Caco-2 (cell line): ENCODE measurements around the gene POLR3H. TPM values are rescaled to one million over a fixed set of nuclear protein-coding genes. Genes with fewer than 3 reads are reported as not detected.

Experiments used
- BruUV-seq: library from RNA; stranded (reverse); fragments of 400-500 nt; replicated peaks from 2 replicates; lab custom pipeline; 2021; lab: Mats Ljungman, UMichigan
- CTCF ChIA-PET: fragments of 300-600 bp; sonication (Branson Sonifier 250); formaldehyde crosslinking; loops from one replicate; lab custom pipeline; 2022; ENCODE audit warnings: antibody characterized with exemption; lab: Charles Lee
- POLR2A ChIA-PET: fragments of 300-600 bp; sonication (Branson Sonifier 250); formaldehyde crosslinking; loops from one replicate; lab custom pipeline; 2022; ENCODE audit warnings: antibody characterized with exemption; lab: Charles Lee
- DNase-seq, 2 experiments: peaks; one replicate each; pipeline versions ENCODE4 v3.0.0 to v3.0.0-alpha.2; 2020 to 2022
- H3K27me3 ChIP-seq: replicated peaks from 2 replicates; pipeline ENCODE4 v1.6.0; 2011; ENCODE audit warnings: low read length; ENCODE audit not compliant: control insufficient read depth, insufficient read depth
- H3K36me3 ChIP-seq: 2 replicates; pipeline ENCODE4 v1.5.1; 2011; ENCODE audit warnings: low read length; ENCODE audit not compliant: control insufficient read depth, insufficient read depth
- H3K4me1 ChIP-seq: fragments of 250-450 bp; sonication (Bioruptor Pico); 2 replicates; pipeline ENCODE4 v1.5.1; 2020; ENCODE audit warnings: mild to moderate bottlenecking
- H3K4me3 ChIP-seq: 2 replicates; pipeline ENCODE4 v1.5.1; 2011; ENCODE audit warnings: low read depth, mild to moderate bottlenecking, control low read depth, low read length
- H3K9me3 ChIP-seq: fragments of 250-450 bp; sonication (Bioruptor Pico); 2 replicates; pipeline ENCODE4 v1.5.1; 2020; ENCODE audit warnings: mild to moderate bottlenecking, moderate library complexity
- H3K27ac Mint-ChIP-seq: one replicate; pipeline ENCODE4 v1.8.0; 2022; ENCODE audit warnings: mixed read lengths; ENCODE audit not compliant: unreplicated experiment
- H3K27me3 Mint-ChIP-seq: one replicate; pipeline ENCODE4 v1.8.0; 2022; ENCODE audit warnings: mixed read lengths; ENCODE audit not compliant: insufficient read depth, unreplicated experiment
- H3K36me3 Mint-ChIP-seq: one replicate; pipeline ENCODE4 v1.8.0; 2022; ENCODE audit warnings: mild to moderate bottlenecking, mixed read lengths; ENCODE audit not compliant: insufficient read depth, unreplicated experiment
- H3K4me1 Mint-ChIP-seq: one replicate; pipeline ENCODE4 v1.8.0; 2022; ENCODE audit warnings: low read depth, mixed read lengths; ENCODE audit not compliant: unreplicated experiment
- H3K4me3 Mint-ChIP-seq: one replicate; pipeline ENCODE4 v1.8.0; 2022; ENCODE audit warnings: mild to moderate bottlenecking, moderate library complexity, mixed read lengths; ENCODE audit not compliant: unreplicated experiment
- H3K9me3 Mint-ChIP-seq: one replicate; pipeline ENCODE4 v1.8.0; 2022; ENCODE audit warnings: mixed read lengths; ENCODE audit not compliant: unreplicated experiment
- CTCF ChIP-seq, 2 experiments: fragments of 200-600 bp in 1 of 2; IDR thresholded peaks; 1 replicate in 1 of 2; 2 replicates in 1 of 2; pipeline versions ENCODE4 v1.5.1 to v1.8.0; 2011 to 2022; ENCODE audit warnings: antibody characterized with exemption in 1 of 2, control low read depth in 1 of 2, inconsistent platforms in 1 of 2, low read depth in 1 of 2, low read length in 1 of 2, mild to moderate bottlenecking in 1 of 2, moderate library complexity in 1 of 2; ENCODE audit not compliant: insufficient read depth in 1 of 2, severe bottlenecking in 1 of 2, unreplicated experiment in 1 of 2
- intact Hi-C: fragments of 100-400 bp; cut with micrococcal nuclease; formaldehyde crosslinking; loops from one replicate; pipeline ENCODE4 v1.10.0; 2022; ENCODE audit not compliant: unreplicated experiment
- total RNA-seq: library from RNA; stranded (reverse); gene quantifications from 2 replicates; pipeline ENCODE4 v1.2.3, GENCODE V29; 2022

The POLR3H gene
- total RNA-seq, 1 experiment from 2014 or later, result 42.2 TPM

GRCh38 chr22:41534219-41534618 is 10.1 kb downstream of the POLR3H start:
- Mint-ChIP-seq H3K9me3 (no peaks in the 10 kb centered on the region), H3K4me3 (no peak overlapping the region), H3K27me3 (no peaks in the 10 kb centered on the region), H3K4me1 (no peaks in the 10 kb centered on the region), H3K27ac (no peak overlapping the region), H3K36me3 (peaks cover 69% of the 10 kb centered on the region)
- no peaks in the 10 kb centered on the region for H3K4me1 ChIP-seq
- no peak overlapping the region for H3K4me3 ChIP-seq
- TF ChIP-seq CTCF (IDR thresholded peaks at IDR 0.05; ENCODE audit: insufficient read depth in 1 of 2, low read depth in 1 of 2, low read length in 1 of 2, severe bottlenecking in 1 of 2, unreplicated experiment in 1 of 2), result no peak
- H3K36me3 ChIP-seq, result no peaks in the 10 kb centered on the region
- POLR2A ChIA-PET, result no interaction called here
- no peaks in the 10 kb centered on the region for H3K27me3 ChIP-seq
- no TSS peak for BruUV-seq
- H3K9me3 ChIP-seq, result no peaks in the 10 kb centered on the region
- CTCF ChIA-PET, result no interaction called here
- intact Hi-C loops, result no loop called here
- no peak for DNase-seq

- intact Hi-C loops, result no loop called here
- no peak overlapping the region for H3K4me3 ChIP-seq
- ChIA-PET CTCF (interaction anchor here (0.5 to 1.1 kb wide), 4 partner anchors 27 to 130 kb away, joined by 3 to 8 read pairs (median 4); no protein-coding TSS in a partner anchor), POLR2A (interaction anchor here (0.6 kb wide), 1 partner anchor 54 kb away, joined by 3 read pairs; no protein-coding TSS in a partner anchor)
- H3K9me3 ChIP-seq, result no peaks in the 10 kb centered on the region
- peak; percentile 65 to 75 for TF ChIP-seq CTCF (IDR thresholded peaks at IDR 0.05; ENCODE audit: insufficient read depth in 1 of 2, low read depth in 1 of 2, low read length in 1 of 2, severe bottlenecking in 1 of 2, unreplicated experiment in 1 of 2)
- Mint-ChIP-seq H3K4me3 (no peak overlapping the region), H3K27me3 (no peaks in the 10 kb centered on the region), H3K9me3 (no peaks in the 10 kb centered on the region), H3K36me3 (peaks cover 78% of the 10 kb centered on the region), H3K4me1 (no peaks in the 10 kb centered on the region), H3K27ac (no peak overlapping the region)
- BruUV-seq, result no TSS peak
- DNase-seq, result peak; percentile 68 to 78
- peaks cover under 1% of the 10 kb centered on the region; the same call in 1 of the 2 replicates for H3K36me3 ChIP-seq
- H3K4me1 ChIP-seq, result no peaks in the 10 kb centered on the region
- no peaks in the 10 kb centered on the region for H3K27me3 ChIP-seq
Observed at GRCh38 chr22:41532908-41533825, 11.1 kb downstream of the POLR3H start.

- Mint-ChIP-seq H3K4me1 (no peaks in the 10 kb centered on the region), H3K9me3 (no peaks in the 10 kb centered on the region), H3K27ac (peak overlapping the region; percentile 48), H3K36me3 (peaks cover 82% of the 10 kb centered on the region), H3K4me3 (no peak overlapping the region), H3K27me3 (no peaks in the 10 kb centered on the region)
- Histone ChIP-seq H3K27me3 (no peaks in the 10 kb centered on the region), H3K36me3 (peaks cover 5% of the 10 kb centered on the region), H3K9me3 (no peaks in the 10 kb centered on the region), H3K4me3 (no peak overlapping the region), H3K4me1 (no peaks in the 10 kb centered on the region)
- ChIA-PET CTCF (no interaction called here), POLR2A (no interaction called here)
- no peak for TF ChIP-seq CTCF (IDR thresholded peaks at IDR 0.05; ENCODE audit: insufficient read depth in 1 of 2, low read depth in 1 of 2, low read length in 1 of 2, severe bottlenecking in 1 of 2, unreplicated experiment in 1 of 2)
- intact Hi-C loops, result no loop called here
- no TSS peak for BruUV-seq
- no peak for DNase-seq
Observed at GRCh38 chr22:41531715-41532477, 12.4 kb downstream of the POLR3H start.
